Measurements from ENCODE around the gene YBEY. TPM values are rescaled to one million over a fixed set of nuclear protein-coding genes. Genes with fewer than 3 reads are reported as not detected.
A peak's percentile ranks its signal among the peaks of the same experiment; 100 is the strongest.

The YBEY gene
- total RNA-seq, 4 donors from 2014 or later, result 8.1 to 17.2 (median 10.6) TPM

GRCh38 chr21:46284077-46284644, 2.0 kb upstream of the YBEY start:
- no peaks in the 10 kb centered on the region for H3K9me3 ChIP-seq
- peaks cover 25 to 55% (median 36%) of the 10 kb centered on the region in 4 donors for H3K36me3 ChIP-seq
- H3K27me3 ChIP-seq, result no peaks in the 10 kb centered on the region
- TF ChIP-seq, protein P1, sequence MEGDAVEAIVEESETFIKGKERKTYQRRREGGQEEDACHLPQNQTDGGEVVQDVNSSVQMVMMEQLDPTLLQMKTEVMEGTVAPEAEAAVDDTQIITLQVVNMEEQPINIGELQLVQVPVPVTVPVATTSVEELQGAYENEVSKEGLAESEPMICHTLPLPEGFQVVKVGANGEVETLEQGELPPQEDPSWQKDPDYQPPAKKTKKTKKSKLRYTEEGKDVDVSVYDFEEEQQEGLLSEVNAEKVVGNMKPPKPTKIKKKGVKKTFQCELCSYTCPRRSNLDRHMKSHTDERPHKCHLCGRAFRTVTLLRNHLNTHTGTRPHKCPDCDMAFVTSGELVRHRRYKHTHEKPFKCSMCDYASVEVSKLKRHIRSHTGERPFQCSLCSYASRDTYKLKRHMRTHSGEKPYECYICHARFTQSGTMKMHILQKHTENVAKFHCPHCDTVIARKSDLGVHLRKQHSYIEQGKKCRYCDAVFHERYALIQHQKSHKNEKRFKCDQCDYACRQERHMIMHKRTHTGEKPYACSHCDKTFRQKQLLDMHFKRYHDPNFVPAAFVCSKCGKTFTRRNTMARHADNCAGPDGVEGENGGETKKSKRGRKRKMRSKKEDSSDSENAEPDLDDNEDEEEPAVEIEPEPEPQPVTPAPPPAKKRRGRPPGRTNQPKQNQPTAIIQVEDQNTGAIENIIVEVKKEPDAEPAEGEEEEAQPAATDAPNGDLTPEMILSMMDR (IDR thresholded peaks at IDR 0.05), result no peak
- no peak for TF ChIP-seq POLR2AphosphoS5 (IDR thresholded peaks at IDR 0.05)
- TF ChIP-seq EP300 (IDR thresholded peaks at IDR 0.05), result no peak
- TF ChIP-seq POLR2A (IDR thresholded peaks at IDR 0.05; ENCODE audit: low read depth), result no peak
- H3K4me1 ChIP-seq, result peaks cover 40 to 71% (median 63%) of the 10 kb centered on the region in 4 donors
- DNase-seq (ENCODE audit: extremely low spot score), result no peak
- intact Hi-C loops (cut with DNase I), result loop anchor here (2.0 to 5.0 kb wide), 2 partner anchors 41 to 52 kb away; partner anchors contain the start of gene PCNT
- WGBS, result 65% methylated on average over 15 of the region's 15 CpGs
- H3K27ac ChIP-seq (replicated peaks in 1 of 4), result no peak overlapping the region
- H3K4me3 ChIP-seq, result peak overlapping the region in 2 of 4 donors; percentile 23 to 96

DNA sequence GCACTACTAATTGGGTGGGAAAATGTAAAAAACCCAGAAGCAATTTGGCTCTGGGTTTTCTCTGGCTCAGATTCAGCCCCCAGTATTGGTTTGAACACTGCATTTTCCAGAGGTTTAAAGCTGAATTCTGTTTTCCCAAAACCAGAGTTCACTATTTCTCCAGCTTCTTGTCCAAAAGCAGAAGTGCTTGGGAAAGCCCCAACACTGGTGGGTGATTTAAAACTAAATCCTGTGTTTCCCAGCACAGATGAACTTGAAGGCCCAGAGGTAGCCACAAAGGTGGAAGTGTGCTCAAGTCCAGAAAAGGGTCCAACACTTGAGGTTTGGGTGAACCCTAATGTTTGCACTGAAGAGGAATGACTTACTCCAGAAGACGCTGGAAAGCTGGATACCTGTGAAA, 1.4 kb upstream of the YBEY start:
- 100% methylated on average over 1 of the region's 1 CpG for WGBS
- peaks cover 40 to 71% (median 63%) of the 10 kb centered on the region in 4 donors for H3K4me1 ChIP-seq
- DNase-seq (ENCODE audit: extremely low spot score), result no peak
- TF ChIP-seq, protein P1 (IDR thresholded peaks at IDR 0.05), result no peak
- no peak for TF ChIP-seq EP300 (IDR thresholded peaks at IDR 0.05)
- no peak for TF ChIP-seq POLR2A (IDR thresholded peaks at IDR 0.05; ENCODE audit: low read depth)
- no peak for TF ChIP-seq POLR2AphosphoS5 (IDR thresholded peaks at IDR 0.05)
- peaks cover 19 to 49% (median 30%) of the 10 kb centered on the region in 4 donors for H3K36me3 ChIP-seq
- no peaks in the 10 kb centered on the region for H3K27me3 ChIP-seq
- H3K9me3 ChIP-seq, result no peaks in the 10 kb centered on the region
- peak overlapping the region in 3 of 4 donors; percentile 90 to 99 (median 98) for H3K27ac ChIP-seq (replicated peaks in 1 of 4)
- intact Hi-C loops (cut with DNase I), result loop anchor here (2.0 to 5.0 kb wide), 2 partner anchors 40 to 52 kb away; partner anchors contain the start of gene PCNT
- H3K4me3 ChIP-seq, result peak overlapping the region; percentile 82 to 99 (median 95)

DNA sequence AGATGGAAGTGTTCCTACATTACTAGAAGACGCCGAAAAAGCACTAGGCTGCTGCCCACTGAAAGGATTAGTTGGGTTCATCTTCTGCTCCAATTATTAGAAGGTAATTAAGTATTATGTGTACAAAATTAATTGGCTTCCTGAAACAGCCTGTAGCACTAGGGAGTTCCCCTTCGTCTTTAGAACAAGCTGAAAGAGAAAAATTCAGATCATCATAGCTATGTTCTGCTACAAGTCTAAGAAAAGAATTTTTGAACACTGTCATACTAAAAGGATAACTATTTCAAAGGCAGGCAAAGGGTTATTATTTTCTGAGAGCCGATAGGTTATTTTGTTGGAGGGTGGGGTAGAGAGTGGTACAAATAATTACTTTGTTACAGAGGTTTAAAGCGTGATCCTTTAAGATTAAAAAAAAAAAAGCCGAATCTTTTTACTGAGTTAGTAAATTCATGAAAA, 908 bp upstream of the YBEY start, which contains the start of gene MCM3AP:
TSS of gene MCM3AP (minus strand) at position 406 of the 456 bp plus-strand sequence. CDS start at position 81, 325 bp downstream.
- WGBS, result 33% methylated on average over 6 of the region's 6 CpGs
- H3K36me3 ChIP-seq, result peaks cover 14 to 44% (median 25%) of the 10 kb centered on the region in 4 donors
- peak within 1 kb of the TSS; percentile 90 to 99 (median 98) for H3K27ac ChIP-seq (replicated peaks in 1 of 4)
- no peaks in the 10 kb centered on the region for H3K9me3 ChIP-seq
- no peak for DNase-seq (ENCODE audit: extremely low spot score)
- intact Hi-C loops (cut with DNase I), result loop anchor here (2.0 kb wide), 1 partner anchor 40 kb away; the partner anchor contains the start of gene PCNT
- H3K27me3 ChIP-seq, result no peaks in the 10 kb centered on the region
- H3K4me1 ChIP-seq, result peaks cover 40 to 67% (median 61%) of the 10 kb centered on the region in 4 donors
- no peak for TF ChIP-seq EP300 (IDR thresholded peaks at IDR 0.05)
- TF ChIP-seq, protein P1 (IDR thresholded peaks at IDR 0.05), result no peak
- no peak for TF ChIP-seq POLR2A (IDR thresholded peaks at IDR 0.05; ENCODE audit: low read depth)
- no peak for TF ChIP-seq POLR2AphosphoS5 (IDR thresholded peaks at IDR 0.05)
- peak within 1 kb of the TSS; percentile 82 to 99 (median 95) for H3K4me3 ChIP-seq

DNA sequence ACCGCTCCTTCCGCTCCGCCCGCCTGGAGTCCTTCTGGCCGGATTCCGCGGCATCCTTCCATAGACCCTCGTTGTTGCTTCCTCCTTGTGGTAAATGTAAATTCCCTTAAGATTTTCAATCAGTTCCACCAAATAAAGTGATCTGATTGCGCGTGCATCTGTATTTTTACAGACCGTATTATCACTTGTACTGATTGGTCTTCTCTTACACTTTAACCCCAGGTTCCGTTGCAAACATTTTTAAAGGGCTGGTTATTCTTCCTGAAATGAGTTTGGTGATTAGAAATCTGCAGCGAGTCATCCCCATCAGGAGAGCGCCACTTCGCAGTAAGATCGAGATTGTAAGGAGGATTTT, 483 bp downstream of the YBEY start:
- Histone ChIP-seq H3K4me1 (peaks cover 40 to 53% (median 49%) of the 10 kb centered on the region in 4 donors), H3K4me3 (peak overlapping the region; percentile 82 to 99 (median 95)), H3K27me3 (no peaks in the 10 kb centered on the region), H3K27ac (replicated peaks in 1 of 4) (peak overlapping the region; percentile 90 to 99 (median 98)), H3K36me3 (peaks cover 13 to 35% (median 22%) of the 10 kb centered on the region in 4 donors), H3K9me3 (no peaks in the 10 kb centered on the region)
- WGBS, result under 1% methylated on average over 16 of the region's 16 CpGs
- intact Hi-C loops (cut with DNase I), result no loop called here
- no peak for TF ChIP-seq POLR2A (IDR thresholded peaks at IDR 0.05; ENCODE audit: low read depth)
- no peak for TF ChIP-seq POLR2AphosphoS5 (IDR thresholded peaks at IDR 0.05)
- TF ChIP-seq, protein P1 (IDR thresholded peaks at IDR 0.05), result no peak
- TF ChIP-seq EP300 (IDR thresholded peaks at IDR 0.05), result no peak
- no peak for DNase-seq (ENCODE audit: extremely low spot score)

All from esophagus muscularis mucosa (tissue), 4 donors.